HCT116 (cell line): ENCODE data around the gene EML4. TPM values are rescaled to one million over a fixed set of nuclear protein-coding genes. Genes with fewer than 3 reads are reported as not detected.

Experiments used
- ATAC-seq: fragments of 200-7000 bp; cut with Tn5 transposase; 2 replicates; pipeline ENCODE4 v1.9.1; 2020; ENCODE audit warnings: mild to moderate bottlenecking, moderate library complexity
- BruUV-seq: library from RNA; stranded (reverse); fragments of 400-500 nt; replicated peaks from 2 replicates; lab custom pipeline; 2021; lab: Mats Ljungman, UMichigan
- CTCF ChIA-PET: fragments of 300-600 bp; sonication (Branson Sonifier 250); formaldehyde crosslinking; loops from one replicate; lab custom pipeline; 2021; ENCODE audit warnings: antibody characterized with exemption; lab: Charles Lee
- POLR2A ChIA-PET: fragments of 300-600, 350-600 bp; sonication (Branson Sonifier 250); formaldehyde crosslinking; loops from one replicate; lab custom pipeline; 2021; ENCODE audit warnings: antibody characterized with exemption; lab: Charles Lee
- RAD21 ChIA-PET, 2 experiments: fragments of 300-600 bp; sonication (Branson Sonifier 250); formaldehyde crosslinking; loops; one replicate each; lab custom pipeline; 2023; ENCODE audit warnings: low total read pairs in 2 of 2; ENCODE audit not compliant: uncharacterized antibody in 2 of 2, unreplicated experiment in 2 of 2, low non-redundant PET in 1 of 2; lab: Charles Lee
- DNase-seq: peaks from one replicate; pipeline ENCODE4 v3.0.0-alpha.2; 2010; ENCODE audit warnings: low read depth, low spot score
- H2AFZ ChIP-seq: fragments of 200-600 bp; shearing (Covaris generic), sonication (generic); 2 replicates; pipeline ENCODE4 v1.6.1; 2017; ENCODE audit warnings: low read depth, mixed run types, mixed read lengths, antibody characterized with exemption, low read length; ENCODE audit not compliant: poor library complexity, severe bottlenecking
- H3K27ac ChIP-seq: 2 replicates; pipeline ENCODE4 v1.5.1; 2012; ENCODE audit warnings: low read depth, low read length
- H3K27me3 ChIP-seq: fragments of 200-600 bp; sonication (generic); 2 replicates; pipeline ENCODE4 v1.6.1; 2016; ENCODE audit warnings: mixed run types, low read length, mixed read lengths; ENCODE audit not compliant: insufficient read depth
- H3K36me3 ChIP-seq, 2 experiments: fragments of 200-500 bp in 1 of 2; fragments of 200-600 bp in 1 of 2; sonication (Bioruptor generic) in 1 of 2; sonication (generic) in 1 of 2; 2 replicates each; pipeline versions ENCODE4 v1.5.1 to v1.6.1; 2014 to 2016; ENCODE audit warnings: low read length in 2 of 2, inconsistent platforms in 1 of 2, mixed read lengths in 1 of 2, mixed run types in 1 of 2; ENCODE audit not compliant: insufficient read depth in 2 of 2, control insufficient read depth in 1 of 2
- H3K4me1 ChIP-seq, 2 experiments: fragments of 200-600 bp in 1 of 2; sonication (generic) in 1 of 2; 2 replicates each; pipeline versions ENCODE4 v1.5.1 to v1.6.1; 2012 to 2017; ENCODE audit warnings: low read length in 2 of 2, inconsistent platforms in 1 of 2, mild to moderate bottlenecking in 1 of 2, mixed read lengths in 1 of 2, mixed run types in 1 of 2, moderate library complexity in 1 of 2; ENCODE audit not compliant: insufficient read depth in 2 of 2, control insufficient read depth in 1 of 2
- H3K4me2 ChIP-seq: fragments of 200-600 bp; sonication (generic); 2 replicates; pipeline ENCODE4 v1.6.1; 2017; ENCODE audit warnings: mixed run types, low read length, mixed read lengths
- H3K4me3 ChIP-seq, 2 experiments: fragments of 200-600 bp in 1 of 2; sonication (generic) in 1 of 2; replicated peaks in 1 of 2; 2 replicates each; pipeline ENCODE4 v1.5.1; 2011 to 2016; ENCODE audit warnings: low read length in 2 of 2, control low read depth in 1 of 2, low read depth in 1 of 2, mild to moderate bottlenecking in 1 of 2, mixed read lengths in 1 of 2, mixed run types in 1 of 2
- H3K79me2 ChIP-seq: fragments of 200-600 bp; sonication (generic); 2 replicates; pipeline ENCODE4 v1.6.1; 2017; ENCODE audit warnings: mild to moderate bottlenecking, mixed run types, low read length, moderate library complexity, mixed read lengths; ENCODE audit not compliant: insufficient read depth
- H3K9ac ChIP-seq: fragments of 200-600 bp; sonication (generic); 2 replicates; pipeline ENCODE4 v1.6.1; 2016; ENCODE audit warnings: low read length, mixed read lengths
- H3K9me2 ChIP-seq: fragments of 200-600 bp; sonication (generic), shearing (Covaris generic); 2 replicates; pipeline ENCODE4 v1.6.1; 2017; ENCODE audit warnings: mixed run types, mild to moderate bottlenecking, moderate library complexity; ENCODE audit not compliant: insufficient read depth
- H3K9me3 ChIP-seq, 2 experiments: fragments of 200-500 bp in 1 of 2; fragments of 200-600 bp in 1 of 2; sonication (Bioruptor generic) in 1 of 2; sonication (generic) in 1 of 2; 2 replicates each; pipeline ENCODE4 v1.6.1; 2014 to 2017; ENCODE audit warnings: low read length in 2 of 2, mixed read lengths in 2 of 2, inconsistent platforms in 1 of 2, low read depth in 1 of 2, mild to moderate bottlenecking in 1 of 2, mixed run types in 1 of 2, moderate library complexity in 1 of 2; ENCODE audit not compliant: control insufficient read depth in 1 of 2, insufficient read depth in 1 of 2
- H4K20me1 ChIP-seq: fragments of 200-600 bp; sonication (generic), shearing (Covaris generic); 2 replicates; pipeline ENCODE4 v1.6.1; 2017; ENCODE audit warnings: mixed run types, mild to moderate bottlenecking, moderate library complexity; ENCODE audit not compliant: insufficient read depth
- CBX3 ChIP-seq: IDR thresholded peaks from 2 replicates; pipeline ENCODE4 v1.6.1; 2012; ENCODE audit warnings: low read depth
- CEBPB ChIP-seq: IDR thresholded peaks from 2 replicates; pipeline ENCODE4 v1.6.1; 2012; ENCODE audit warnings: low read depth
- EGR1 ChIP-seq: IDR thresholded peaks from 2 replicates; pipeline ENCODE4 v1.6.1; 2012; ENCODE audit warnings: low read depth
- EZH2 ChIP-seq: fragments of 200-600 bp; sonication (generic); IDR thresholded peaks from 2 replicates; pipeline ENCODE4 v1.6.1; 2017; ENCODE audit warnings: antibody characterized with exemption, mixed run types
- FOSL1 ChIP-seq: IDR thresholded peaks from 2 replicates; pipeline ENCODE4 v1.6.1; 2012; ENCODE audit warnings: low read depth
- JUND ChIP-seq: IDR thresholded peaks from 2 replicates; pipeline ENCODE4 v1.6.1; 2012
- POLR2A ChIP-seq: IDR thresholded peaks from 2 replicates; pipeline ENCODE4 v1.7.0; 2011; ENCODE audit warnings: borderline replicate concordance; ENCODE audit not compliant: insufficient read depth, insufficient read length; ENCODE audit errors: extremely low read depth
- SIN3A ChIP-seq: IDR thresholded peaks from 2 replicates; pipeline ENCODE4 v1.6.1; 2012; ENCODE audit warnings: low read depth
- SP1 ChIP-seq: IDR thresholded peaks from 2 replicates; pipeline ENCODE4 v1.6.1; 2012; ENCODE audit warnings: low read depth
- SRF ChIP-seq: IDR thresholded peaks from 2 replicates; pipeline ENCODE4 v1.6.1; 2012; ENCODE audit warnings: low read depth
- TCF7L2 ChIP-seq: IDR thresholded peaks from 2 replicates; pipeline ENCODE4 v1.7.0; 2011; ENCODE audit warnings: borderline replicate concordance, inconsistent platforms; ENCODE audit not compliant: insufficient read depth, insufficient read length; ENCODE audit errors: extremely low read depth
- YY1 ChIP-seq: IDR thresholded peaks from 2 replicates; pipeline ENCODE4 v1.6.1; 2011; ENCODE audit warnings: low read length, low read depth, moderate library complexity, mild to moderate bottlenecking; ENCODE audit not compliant: insufficient replicate concordance; ENCODE audit errors: extremely low read depth
- ZFX ChIP-seq: fragments of 450-650 bp; IDR thresholded peaks from 2 replicates; pipeline ENCODE4 v1.6.1; 2017
- ZNF274 ChIP-seq: fragments of 200-500 bp; sonication (Bioruptor generic); IDR thresholded peaks from 2 replicates; pipeline ENCODE4 v1.6.1; 2014; ENCODE audit warnings: mild to moderate bottlenecking, low read depth, low read length, inconsistent platforms
- intact Hi-C: fragments of 100-400 bp; cut with micrococcal nuclease; formaldehyde crosslinking; loops from 2 replicates; pipeline ENCODE4 v1.10.0; 2022
- total RNA-seq: library from RNA; stranded (reverse); gene quantifications from one replicate; pipeline ENCODE4 v1.2.1, GENCODE V29; 2021; ENCODE audit not compliant: unreplicated experiment
- TF ChIP-seq, protein P1 (sequence below): IDR thresholded peaks from 2 replicates; pipeline ENCODE4 v1.6.1; 2012
- TF ChIP-seq, protein P2 (sequence below), 3 experiments: fragments of 200-600 bp in 1 of 3; sonication (generic) in 1 of 3; IDR thresholded peaks in 2 of 3; conservative IDR thresholded peaks in 1 of 3; 2 replicates each; pipeline ENCODE4 v1.5.1; 2012 to 2017; ENCODE audit warnings: low read depth in 2 of 3, low read length in 2 of 3, antibody characterized with exemption in 1 of 3, borderline replicate concordance in 1 of 3, control low read depth in 1 of 3, mild to moderate bottlenecking in 1 of 3, mixed read lengths in 1 of 3, mixed run types in 1 of 3, moderate library complexity in 1 of 3; ENCODE audit not compliant: insufficient read depth in 1 of 3
- TF ChIP-seq, protein P3 (sequence below): IDR thresholded peaks from 2 replicates; pipeline ENCODE4 v1.6.1; 2012

EML4 gene
- total RNA-seq, 1 experiment from 2014 or later, result 53.5 TPM

DNA sequence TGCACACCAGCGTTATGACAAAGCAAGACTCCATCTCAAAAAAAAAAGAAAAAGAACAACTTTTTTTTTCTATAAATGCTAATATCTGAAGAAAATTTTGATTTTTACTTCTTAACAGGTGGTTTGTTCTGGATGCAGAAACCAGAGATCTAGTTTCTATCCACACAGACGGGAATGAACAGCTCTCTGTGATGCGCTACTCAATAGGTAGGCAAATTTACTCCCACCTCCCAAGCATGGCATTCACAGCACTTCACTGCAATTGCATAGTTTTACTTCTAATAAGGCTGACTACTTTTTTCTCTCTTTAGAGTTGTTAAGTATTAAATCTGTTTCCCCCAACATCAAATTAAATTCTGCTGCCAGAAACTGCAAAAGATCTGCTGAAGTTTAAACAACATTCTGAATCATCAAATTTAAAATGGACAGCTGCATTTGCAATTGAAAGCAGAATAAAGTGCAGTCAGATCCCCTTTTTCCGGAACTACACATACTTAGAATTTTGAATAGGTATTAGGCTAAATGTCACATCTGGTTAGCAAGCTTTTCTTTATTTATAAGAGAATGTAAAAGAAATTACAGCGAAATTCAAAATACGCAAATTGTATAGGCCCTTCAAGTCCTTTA is 146.8 kb downstream of the EML4 start:
- no TSS peak for BruUV-seq
- Histone ChIP-seq H3K79me2 (no peaks in the 10 kb centered on the region), H3K9me3 (no peaks in the 10 kb centered on the region), H3K9ac (no peak overlapping the region), H3K27ac (no peak overlapping the region), H3K4me3 (no peak overlapping the region), H3K9me2 (no peaks in the 10 kb centered on the region), H3K4me1 (peaks cover 0 to 3% of the 10 kb centered on the region in 2 experiments; a peak in 1 of 4 replicates), H2AFZ (no peak overlapping the region), H3K27me3 (no peaks in the 10 kb centered on the region), H3K4me2 (no peak overlapping the region), H3K36me3 (peaks cover 8 to 11% of the 10 kb centered on the region in 2 experiments; a peak in 1 of 4 replicates), H4K20me1 (no peaks in the 10 kb centered on the region)
- ChIA-PET RAD21 (no interaction called here), CTCF (no interaction called here), POLR2A (no interaction called here)
- DNase-seq (no peak), ATAC-seq (no peak)
- TF ChIP-seq ZNF274 (no peak), YY1 (no peak), JUND (no peak), SRF (no peak), TCF7L2 (no peak), SP1 (no peak), CEBPB (no peak), EZH2 (no peak), ZFX (no peak), CBX3 (no peak), POLR2A (no peak), FOSL1 (no peak), SIN3A (no peak), EGR1 (no peak)
- TF ChIP-seq, protein P1, sequence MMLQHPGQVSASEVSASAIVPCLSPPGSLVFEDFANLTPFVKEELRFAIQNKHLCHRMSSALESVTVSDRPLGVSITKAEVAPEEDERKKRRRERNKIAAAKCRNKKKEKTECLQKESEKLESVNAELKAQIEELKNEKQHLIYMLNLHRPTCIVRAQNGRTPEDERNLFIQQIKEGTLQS, result no peak
- TF ChIP-seq, protein P2, sequence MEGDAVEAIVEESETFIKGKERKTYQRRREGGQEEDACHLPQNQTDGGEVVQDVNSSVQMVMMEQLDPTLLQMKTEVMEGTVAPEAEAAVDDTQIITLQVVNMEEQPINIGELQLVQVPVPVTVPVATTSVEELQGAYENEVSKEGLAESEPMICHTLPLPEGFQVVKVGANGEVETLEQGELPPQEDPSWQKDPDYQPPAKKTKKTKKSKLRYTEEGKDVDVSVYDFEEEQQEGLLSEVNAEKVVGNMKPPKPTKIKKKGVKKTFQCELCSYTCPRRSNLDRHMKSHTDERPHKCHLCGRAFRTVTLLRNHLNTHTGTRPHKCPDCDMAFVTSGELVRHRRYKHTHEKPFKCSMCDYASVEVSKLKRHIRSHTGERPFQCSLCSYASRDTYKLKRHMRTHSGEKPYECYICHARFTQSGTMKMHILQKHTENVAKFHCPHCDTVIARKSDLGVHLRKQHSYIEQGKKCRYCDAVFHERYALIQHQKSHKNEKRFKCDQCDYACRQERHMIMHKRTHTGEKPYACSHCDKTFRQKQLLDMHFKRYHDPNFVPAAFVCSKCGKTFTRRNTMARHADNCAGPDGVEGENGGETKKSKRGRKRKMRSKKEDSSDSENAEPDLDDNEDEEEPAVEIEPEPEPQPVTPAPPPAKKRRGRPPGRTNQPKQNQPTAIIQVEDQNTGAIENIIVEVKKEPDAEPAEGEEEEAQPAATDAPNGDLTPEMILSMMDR (IDR thresholded peaks at IDR 0.05 in 2 of 3, conservative IDR thresholded peaks at IDR 0.05 in 1 of 3; ENCODE audit: borderline replicate concordance in 1 of 3, insufficient read depth in 1 of 3, low read depth in 2 of 3, low read length in 2 of 3), result no peak
- TF ChIP-seq, protein P3, sequence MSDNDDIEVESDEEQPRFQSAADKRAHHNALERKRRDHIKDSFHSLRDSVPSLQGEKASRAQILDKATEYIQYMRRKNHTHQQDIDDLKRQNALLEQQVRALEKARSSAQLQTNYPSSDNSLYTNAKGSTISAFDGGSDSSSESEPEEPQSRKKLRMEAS, result no peak
- intact Hi-C loops, result no loop called here
